Neural crest cell (in vitro differentiated cells): ENCODE measurements around the gene SPATA6L. TPM values are rescaled to one million over a fixed set of nuclear protein-coding genes. Genes with fewer than 3 reads are reported as not detected.

Source experiments
- DNase-seq: peaks from one replicate; pipeline ENCODE4 v3.0.0; 2021; ENCODE audit warnings: low read depth, mixed read lengths, low spot score
- H3K27ac Mint-ChIP-seq: one replicate; pipeline ENCODE4 v1.8.0; 2021; ENCODE audit warnings: mild to moderate bottlenecking, mixed read lengths; ENCODE audit not compliant: unreplicated experiment
- H3K27me3 Mint-ChIP-seq: 2 replicates; pipeline ENCODE4 v1.8.0; 2021; ENCODE audit warnings: low read depth, mild to moderate bottlenecking, mixed read lengths
- H3K36me3 Mint-ChIP-seq: 2 replicates; pipeline ENCODE4 v1.8.0; 2021; ENCODE audit warnings: low read depth, mild to moderate bottlenecking, mixed read lengths
- H3K4me1 Mint-ChIP-seq: 2 replicates; pipeline ENCODE4 v1.8.0; 2021; ENCODE audit warnings: mixed read lengths
- H3K4me3 Mint-ChIP-seq: one replicate; pipeline ENCODE4 v1.8.0; 2021; ENCODE audit warnings: mild to moderate bottlenecking, mixed read lengths
- H3K9me3 Mint-ChIP-seq: 2 replicates; pipeline ENCODE4 v1.8.0; 2021; ENCODE audit warnings: mixed read lengths
- CTCF ChIP-seq: fragments of 200-600 bp; sonication (generic); conservative IDR thresholded peaks from 2 replicates; pipeline ENCODE4 v1.5.0; 2021; ENCODE audit warnings: antibody characterized with exemption, mild to moderate bottlenecking
- total RNA-seq: library from RNA; stranded (reverse); gene quantifications from 2 replicates; pipeline ENCODE4 v1.2.1, GENCODE V29; 2021

The SPATA6L gene
- total RNA-seq, 1 donor from 2014 or later = 0.44 TPM

DNA sequence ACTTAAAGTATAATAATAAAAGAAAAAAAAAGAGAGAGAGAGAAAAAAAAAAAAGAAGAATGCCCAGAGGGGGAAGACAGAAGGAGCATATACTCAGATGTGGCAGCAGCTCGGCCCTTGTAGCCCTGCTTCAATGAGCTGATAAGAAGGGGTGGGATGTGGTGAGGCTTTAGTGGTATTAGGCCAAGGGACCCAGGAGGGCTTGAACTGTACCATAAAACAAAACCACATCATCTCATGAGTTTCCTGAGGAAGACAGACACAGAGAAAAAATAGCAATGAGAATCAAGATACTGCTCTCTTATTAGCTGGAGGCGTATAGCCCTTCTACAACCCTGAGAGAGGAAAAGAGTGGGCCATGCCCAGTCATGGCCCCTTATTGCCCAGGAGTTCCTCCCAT, 103.2 kb downstream of the SPATA6L start:
- H3K27ac Mint-ChIP-seq = no peak overlapping the region
- no peak for DNase-seq
- TF ChIP-seq CTCF = no peak
- H3K9me3 Mint-ChIP-seq = no peaks in the 10 kb centered on the region
- H3K27me3 Mint-ChIP-seq = no peaks in the 10 kb centered on the region
- peaks cover 2% of the 10 kb centered on the region for H3K36me3 Mint-ChIP-seq
- H3K4me1 Mint-ChIP-seq = peaks cover 13% of the 10 kb centered on the region
- H3K4me3 Mint-ChIP-seq = no peak overlapping the region

DNA sequence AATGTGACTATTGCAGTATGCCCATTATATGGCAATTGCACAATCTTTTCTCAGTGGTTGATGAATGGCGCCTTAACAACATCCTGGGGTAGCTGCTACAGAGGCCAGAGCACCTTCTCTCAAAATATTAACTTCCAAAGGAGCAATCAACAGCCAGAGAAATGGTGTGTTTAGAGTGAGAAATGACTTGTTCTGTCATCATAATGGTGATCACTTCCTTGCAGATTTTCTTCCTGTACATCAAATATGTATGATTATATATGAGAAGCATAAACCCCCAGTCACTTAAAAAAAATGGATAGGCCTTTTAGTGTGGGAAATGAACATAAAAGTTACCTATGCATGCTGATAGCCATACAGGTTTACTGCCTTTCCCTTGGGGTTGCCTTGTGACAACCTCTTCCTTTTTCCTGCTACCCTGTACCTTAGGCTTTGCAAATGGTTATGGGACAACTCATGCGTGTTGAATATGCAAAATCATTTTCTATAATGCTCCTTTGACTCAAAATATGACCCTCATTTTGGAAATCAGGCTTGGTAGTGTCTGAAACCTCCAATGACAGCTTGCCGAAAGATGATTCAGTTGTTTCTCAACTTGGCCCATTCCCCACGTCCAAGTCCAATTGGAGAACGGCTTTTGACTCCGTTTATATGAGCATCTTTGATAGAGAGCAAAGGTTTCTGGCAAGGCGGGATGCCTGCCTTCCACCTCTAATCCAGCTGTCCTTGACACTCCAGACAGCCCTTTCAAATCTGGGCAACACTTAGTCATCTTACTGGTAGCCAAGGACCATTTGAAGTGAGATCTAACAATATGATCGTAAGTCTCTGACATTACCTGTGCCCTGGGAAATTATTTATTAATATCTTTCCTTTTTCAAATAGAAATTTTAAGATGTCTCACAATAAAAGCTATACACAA, 106.8 kb downstream of the SPATA6L start:
- no peak for TF ChIP-seq CTCF
- no peak overlapping the region for H3K4me3 Mint-ChIP-seq
- no peaks in the 10 kb centered on the region for H3K36me3 Mint-ChIP-seq
- H3K27ac Mint-ChIP-seq = no peak overlapping the region
- no peak for DNase-seq
- H3K4me1 Mint-ChIP-seq = no peaks in the 10 kb centered on the region
- no peaks in the 10 kb centered on the region for H3K9me3 Mint-ChIP-seq
- no peaks in the 10 kb centered on the region for H3K27me3 Mint-ChIP-seq

GRCh38 chr9:4558371-4558998, 107.8 kb downstream of the SPATA6L start:
- H3K4me3 Mint-ChIP-seq = no peak overlapping the region
- TF ChIP-seq CTCF = no peak

GRCh38 chr9:4555236-4555635, 111.0 kb downstream of the SPATA6L start:
- DNase-seq = no peak
- H3K27ac Mint-ChIP-seq = no peak overlapping the region
- no peak overlapping the region for H3K4me3 Mint-ChIP-seq
- no peak for TF ChIP-seq CTCF
- H3K36me3 Mint-ChIP-seq = no peaks in the 10 kb centered on the region
- H3K4me1 Mint-ChIP-seq = no peaks in the 10 kb centered on the region
- H3K9me3 Mint-ChIP-seq = no peaks in the 10 kb centered on the region
- peaks cover 3% of the 10 kb centered on the region for H3K27me3 Mint-ChIP-seq

More at GRCh38 chr9:4558371-4558998, 107.8 kb downstream of the SPATA6L start:
- no peaks in the 10 kb centered on the region for H3K36me3 Mint-ChIP-seq
- no peaks in the 10 kb centered on the region for H3K9me3 Mint-ChIP-seq
- H3K4me1 Mint-ChIP-seq = no peaks in the 10 kb centered on the region
- H3K27ac Mint-ChIP-seq = no peak overlapping the region
- H3K27me3 Mint-ChIP-seq = no peaks in the 10 kb centered on the region
- no peak for DNase-seq

DNA sequence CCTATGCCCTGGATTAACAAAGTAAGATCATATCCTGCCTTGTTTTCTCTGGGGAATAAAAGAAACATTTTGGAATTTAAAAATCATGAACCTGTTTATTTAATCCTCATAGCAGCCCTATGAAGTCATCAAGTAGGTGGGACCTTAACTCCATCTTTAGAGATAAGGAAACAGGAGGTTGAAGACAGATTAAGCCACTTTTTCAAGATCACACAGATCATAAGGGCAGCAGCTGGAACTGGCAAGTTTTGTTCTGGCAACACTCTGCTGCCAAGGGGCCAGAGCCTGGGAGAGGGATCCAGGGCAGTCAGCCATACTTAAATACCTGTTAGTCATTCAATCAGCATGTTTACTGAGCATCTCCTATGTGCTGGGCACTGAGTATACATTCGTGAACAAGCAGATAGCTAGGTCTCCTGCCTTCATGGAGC, 112.3 kb downstream of the SPATA6L start:
- Mint-ChIP-seq H3K4me1 (no peaks in the 10 kb centered on the region), H3K27ac (no peak overlapping the region), H3K9me3 (no peaks in the 10 kb centered on the region), H3K27me3 (peaks cover 3% of the 10 kb centered on the region), H3K4me3 (no peak overlapping the region), H3K36me3 (no peaks in the 10 kb centered on the region)
- no peak for DNase-seq
- TF ChIP-seq CTCF = no peak
